G401.6 (cell line): ENCODE results near the gene ARL4A.

Source experiments
- FAIRE-seq: peaks from 2 replicates; lab custom pipeline; 2012; peaks lifted over from hg19 to GRCh38; lab: Jason Lieb, UNC

ARL4A gene

GRCh38 chr7:12703881-12704280 is 16.4 kb downstream of the ARL4A start:
- no peak for FAIRE-seq

GRCh38 chr7:12705878-12706277 is 18.4 kb downstream of the ARL4A start:
- FAIRE-seq, result no peak

- FAIRE-seq, result no peak
Measured at GRCh38 chr7:12706900-12707536, 19.6 kb downstream of the ARL4A start.

GRCh38 chr7:12708314-12708713 is 20.9 kb downstream of the ARL4A start:
- FAIRE-seq, result peak; percentile 65

GRCh38 chr7:12709726-12710502 is 22.5 kb downstream of the ARL4A start:
- FAIRE-seq, result no peak

GRCh38 chr7:12711124-12711523 is 23.7 kb downstream of the ARL4A start:
- no peak for FAIRE-seq

- FAIRE-seq, result no peak
Measured at GRCh38 chr7:12712236-12712635, 24.8 kb downstream of the ARL4A start.

- FAIRE-seq, result no peak
Measured at GRCh38 chr7:12713625-12714378, 26.4 kb downstream of the ARL4A start.

GRCh38 chr7:12714379-12714737 is 26.9 kb downstream of the ARL4A start:
- FAIRE-seq, result peak; percentile 71

GRCh38 chr7:12715372-12716133 is 28.1 kb downstream of the ARL4A start:
- FAIRE-seq, result no peak

- no peak for FAIRE-seq
Measured at GRCh38 chr7:12716134-12716681, 28.8 kb downstream of the ARL4A start.

GRCh38 chr7:12716722-12717121 is 29.3 kb downstream of the ARL4A start:
- no peak for FAIRE-seq

GRCh38 chr7:12719141-12719919 is 31.9 kb downstream of the ARL4A start:
- FAIRE-seq, result no peak

GRCh38 chr7:12719981-12720865 is 32.8 kb downstream of the ARL4A start:
- FAIRE-seq, result no peak

GRCh38 chr7:12721286-12721830 is 33.9 kb downstream of the ARL4A start:
- FAIRE-seq, result no peak

- no peak for FAIRE-seq
Measured at GRCh38 chr7:12722136-12722535, 34.7 kb downstream of the ARL4A start.

- no peak for FAIRE-seq
Measured at GRCh38 chr7:12722636-12723605, 35.5 kb downstream of the ARL4A start.

- no peak for FAIRE-seq
Measured at GRCh38 chr7:12725575-12726316, 38.3 kb downstream of the ARL4A start.
